ENCODE measurements around the gene GTF2A1L. TPM values are rescaled to one million over a fixed set of nuclear protein-coding genes. Genes with fewer than 3 reads are reported as not detected.
A peak's percentile ranks its signal among the peaks of the same experiment; 100 is the strongest.
"Not testable (repeated sequence)": the region's sequence is repeated elsewhere in the genome, so short reads cannot be mapped to it uniquely, and the experiment has no call there.

Gene GTF2A1L
- polyA plus RNA-seq, 1 donor: 0.33 TPM

GRCh38 chr2:48695991-48696390, 78.3 kb downstream of the GTF2A1L start:
- Histone ChIP-seq H3K27ac (ENCODE audit: low read length) (no peak overlapping the region), H3K4me3 (ENCODE audit: low read length) (no peak overlapping the region), H3K27me3 (ENCODE audit: control insufficient read depth, insufficient read depth, low read length) (no peaks in the 10 kb centered on the region), H3K4me1 (ENCODE audit: control insufficient read depth, insufficient read depth, low read length) (no peaks in the 10 kb centered on the region), H3K9me3 (ENCODE audit: control insufficient read depth, low read depth, low read length) (no peaks in the 10 kb centered on the region), H3K36me3 (ENCODE audit: control insufficient read depth, insufficient read depth, low read length) (no peaks in the 10 kb centered on the region)
- no peak for DNase-seq

GRCh38 chr2:48696881-48697280, 79.2 kb downstream of the GTF2A1L start:
- Histone ChIP-seq H3K27me3 (ENCODE audit: control insufficient read depth, insufficient read depth, low read length) (no peaks in the 10 kb centered on the region), H3K36me3 (ENCODE audit: control insufficient read depth, insufficient read depth, low read length) (no peaks in the 10 kb centered on the region), H3K27ac (ENCODE audit: low read length) (no peak overlapping the region), H3K9me3 (ENCODE audit: control insufficient read depth, low read depth, low read length) (no peaks in the 10 kb centered on the region), H3K4me3 (ENCODE audit: low read length) (no peak overlapping the region), H3K4me1 (ENCODE audit: control insufficient read depth, insufficient read depth, low read length) (no peaks in the 10 kb centered on the region)
- WGBS (ENCODE audit: insufficient coverage, low lambda C conversion rate): 100% methylated on average over 1 of the region's 1 CpG
- no peak for DNase-seq

GRCh38 chr2:48699348-48699930, 81.8 kb downstream of the GTF2A1L start:
- no peaks in the 10 kb centered on the region for H3K4me1 ChIP-seq (ENCODE audit: control insufficient read depth, insufficient read depth, low read length)
- no peak overlapping the region for H3K27ac ChIP-seq (ENCODE audit: low read length)
- WGBS (ENCODE audit: insufficient coverage, low lambda C conversion rate): no CpG with 5 or more reads among the region's 2 CpGs
- H3K4me3 ChIP-seq (ENCODE audit: low read length): no peak overlapping the region
- no peaks in the 10 kb centered on the region for H3K27me3 ChIP-seq (ENCODE audit: control insufficient read depth, insufficient read depth, low read length)
- no peaks in the 10 kb centered on the region for H3K36me3 ChIP-seq (ENCODE audit: control insufficient read depth, insufficient read depth, low read length)
- H3K9me3 ChIP-seq (ENCODE audit: control insufficient read depth, low read depth, low read length): no peaks in the 10 kb centered on the region
- DNase-seq: no peak

GRCh38 chr2:48703621-48704020, 86.0 kb downstream of the GTF2A1L start:
- H3K27me3 ChIP-seq (ENCODE audit: control insufficient read depth, insufficient read depth, low read length); DNase-seq; H3K36me3 ChIP-seq (ENCODE audit: control insufficient read depth, insufficient read depth, low read length); H3K4me3 ChIP-seq (ENCODE audit: low read length); H3K9me3 ChIP-seq (ENCODE audit: control insufficient read depth, low read depth, low read length); H3K4me1 ChIP-seq (ENCODE audit: control insufficient read depth, insufficient read depth, low read length); H3K27ac ChIP-seq (ENCODE audit: low read length): not testable (repeated sequence)
- WGBS (ENCODE audit: insufficient coverage, low lambda C conversion rate): no CpG with 5 or more reads among the region's 6 CpGs

- Histone ChIP-seq H3K27ac (ENCODE audit: low read length) (no peak overlapping the region), H3K4me3 (ENCODE audit: low read length) (no peak overlapping the region), H3K4me1 (ENCODE audit: control insufficient read depth, insufficient read depth, low read length) (no peaks in the 10 kb centered on the region), H3K27me3 (ENCODE audit: control insufficient read depth, insufficient read depth, low read length) (peaks cover 3% of the 10 kb centered on the region), H3K36me3 (ENCODE audit: control insufficient read depth, insufficient read depth, low read length) (no peaks in the 10 kb centered on the region), H3K9me3 (ENCODE audit: control insufficient read depth, low read depth, low read length) (no peaks in the 10 kb centered on the region)
- DNase-seq: peak in 1 of 2 donors; percentile 9
- no CpG with 5 or more reads among the region's 6 CpGs for WGBS (ENCODE audit: insufficient coverage, low lambda C conversion rate)
Measured at GRCh38 chr2:48707466-48707865, 89.8 kb downstream of the GTF2A1L start.

- H3K27me3 ChIP-seq (ENCODE audit: control insufficient read depth, insufficient read depth, low read length): peaks cover 3% of the 10 kb centered on the region
- no peaks in the 10 kb centered on the region for H3K9me3 ChIP-seq (ENCODE audit: control insufficient read depth, low read depth, low read length)
- no peaks in the 10 kb centered on the region for H3K4me1 ChIP-seq (ENCODE audit: control insufficient read depth, insufficient read depth, low read length)
- peak; percentile 53 to 72 for DNase-seq
- no peaks in the 10 kb centered on the region for H3K36me3 ChIP-seq (ENCODE audit: control insufficient read depth, insufficient read depth, low read length)
- WGBS (ENCODE audit: insufficient coverage, low lambda C conversion rate): no CpG with 5 or more reads among the region's 7 CpGs
- H3K27ac ChIP-seq (ENCODE audit: low read length): no peak overlapping the region
- H3K4me3 ChIP-seq (ENCODE audit: low read length): no peak overlapping the region
Measured at GRCh38 chr2:48709096-48710034, 91.7 kb downstream of the GTF2A1L start.

- WGBS (ENCODE audit: insufficient coverage, low lambda C conversion rate): 45% methylated on average over 2 of the region's 4 CpGs
- peaks cover 3% of the 10 kb centered on the region for H3K27me3 ChIP-seq (ENCODE audit: control insufficient read depth, insufficient read depth, low read length)
Measured at GRCh38 chr2:48711343-48711742, 93.7 kb downstream of the GTF2A1L start.

GRCh38 chr2:48712151-48712550, 94.5 kb downstream of the GTF2A1L start:
- Histone ChIP-seq H3K9me3 (ENCODE audit: control insufficient read depth, low read depth, low read length) (no peaks in the 10 kb centered on the region), H3K36me3 (ENCODE audit: control insufficient read depth, insufficient read depth, low read length) (no peaks in the 10 kb centered on the region), H3K4me1 (ENCODE audit: control insufficient read depth, insufficient read depth, low read length) (no peaks in the 10 kb centered on the region), H3K4me3 (ENCODE audit: low read length) (no peak overlapping the region), H3K27ac (ENCODE audit: low read length) (no peak overlapping the region), H3K27me3 (ENCODE audit: control insufficient read depth, insufficient read depth, low read length) (peaks cover 3% of the 10 kb centered on the region)
- no CpG with 5 or more reads among the region's 2 CpGs for WGBS (ENCODE audit: insufficient coverage, low lambda C conversion rate)
- no peak for DNase-seq

More at GRCh38 chr2:48711343-48711742, 93.7 kb downstream of the GTF2A1L start:
- Histone ChIP-seq H3K9me3 (ENCODE audit: control insufficient read depth, low read depth, low read length) (no peaks in the 10 kb centered on the region), H3K4me1 (ENCODE audit: control insufficient read depth, insufficient read depth, low read length) (no peaks in the 10 kb centered on the region), H3K27ac (ENCODE audit: low read length) (no peak overlapping the region), H3K4me3 (ENCODE audit: low read length) (no peak overlapping the region), H3K36me3 (ENCODE audit: control insufficient read depth, insufficient read depth, low read length) (no peaks in the 10 kb centered on the region)
- no peak for DNase-seq

GRCh38 chr2:48713647-48714046, 96.0 kb downstream of the GTF2A1L start:
- H3K4me3 ChIP-seq (ENCODE audit: low read length): no peak overlapping the region
- H3K9me3 ChIP-seq (ENCODE audit: control insufficient read depth, low read depth, low read length): no peaks in the 10 kb centered on the region
- DNase-seq: no peak
- no peak overlapping the region for H3K27ac ChIP-seq (ENCODE audit: low read length)
- H3K27me3 ChIP-seq (ENCODE audit: control insufficient read depth, insufficient read depth, low read length): peaks cover 3% of the 10 kb centered on the region
- WGBS (ENCODE audit: insufficient coverage, low lambda C conversion rate): no CpG with 5 or more reads among the region's 1 CpG
- H3K36me3 ChIP-seq (ENCODE audit: control insufficient read depth, insufficient read depth, low read length): no peaks in the 10 kb centered on the region
- H3K4me1 ChIP-seq (ENCODE audit: control insufficient read depth, insufficient read depth, low read length): no peaks in the 10 kb centered on the region

GRCh38 chr2:48714245-48714644, 96.6 kb downstream of the GTF2A1L start:
- Histone ChIP-seq H3K27me3 (ENCODE audit: control insufficient read depth, insufficient read depth, low read length) (peaks cover 3% of the 10 kb centered on the region), H3K4me3 (ENCODE audit: low read length) (no peak overlapping the region), H3K4me1 (ENCODE audit: control insufficient read depth, insufficient read depth, low read length) (no peaks in the 10 kb centered on the region), H3K9me3 (ENCODE audit: control insufficient read depth, low read depth, low read length) (no peaks in the 10 kb centered on the region), H3K36me3 (ENCODE audit: control insufficient read depth, insufficient read depth, low read length) (no peaks in the 10 kb centered on the region), H3K27ac (ENCODE audit: low read length) (no peak overlapping the region)
- DNase-seq: no peak
- no CpG with 5 or more reads among the region's 2 CpGs for WGBS (ENCODE audit: insufficient coverage, low lambda C conversion rate)
